IPS-15b (cell line): ENCODE measurements around the gene TSPAN33.

Source experiments
- H3K27me3 ChIP-seq: one replicate; pipeline ENCODE4 v1.6.1; 2013; ENCODE audit warnings: low read length; ENCODE audit not compliant: control insufficient read depth, insufficient read depth
- H3K36me3 ChIP-seq: one replicate; pipeline ENCODE4 v1.6.1; 2013; ENCODE audit warnings: low read length; ENCODE audit not compliant: control insufficient read depth, insufficient read depth
- H3K4me1 ChIP-seq: one replicate; pipeline ENCODE4 v1.6.1; 2013; ENCODE audit warnings: mild to moderate bottlenecking, low read length; ENCODE audit not compliant: control insufficient read depth, insufficient read depth
- H3K4me3 ChIP-seq: one replicate; pipeline ENCODE4 v1.5.1; 2013; ENCODE audit warnings: low read depth, low read length
- H3K9ac ChIP-seq: one replicate; pipeline ENCODE4 v1.6.1; 2013; ENCODE audit warnings: low read depth, mild to moderate bottlenecking, low read length
- H3K9me3 ChIP-seq: one replicate; pipeline ENCODE4 v1.6.1; 2013; ENCODE audit warnings: mild to moderate bottlenecking, low read length; ENCODE audit not compliant: control insufficient read depth, insufficient read depth

TSPAN33 gene

DNA sequence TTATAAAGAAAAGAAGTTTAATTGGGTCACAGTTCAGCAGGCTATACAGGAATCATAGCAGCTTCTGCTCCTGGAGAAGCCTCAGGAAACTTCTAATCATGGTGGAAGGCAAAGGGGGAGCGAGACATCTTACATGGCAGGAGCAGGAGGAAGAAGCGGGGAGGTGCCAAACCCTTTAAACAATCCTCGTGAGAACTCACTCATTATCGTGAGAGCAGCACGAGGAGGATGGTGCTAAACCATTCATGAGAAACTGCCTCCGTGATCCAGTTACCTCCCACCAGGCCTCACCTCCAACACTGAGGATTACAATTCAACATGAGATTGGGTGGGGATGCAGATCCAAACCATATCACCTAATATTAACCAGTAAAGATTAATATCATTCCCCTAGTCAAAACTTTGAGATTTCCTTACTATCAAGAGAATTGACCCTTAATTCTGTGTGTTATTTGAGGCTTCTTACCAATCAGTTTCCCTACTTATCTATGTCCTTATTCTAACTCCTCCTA is 42.3 kb downstream of the TSPAN33 start:
- H3K9me3 ChIP-seq: no peaks in the 10 kb centered on the region
- no peaks in the 10 kb centered on the region for H3K36me3 ChIP-seq
- H3K27me3 ChIP-seq: peaks cover 24% of the 10 kb centered on the region
- peaks cover 8% of the 10 kb centered on the region for H3K4me1 ChIP-seq
- no peak overlapping the region for H3K4me3 ChIP-seq
- H3K9ac ChIP-seq: no peak overlapping the region

DNA sequence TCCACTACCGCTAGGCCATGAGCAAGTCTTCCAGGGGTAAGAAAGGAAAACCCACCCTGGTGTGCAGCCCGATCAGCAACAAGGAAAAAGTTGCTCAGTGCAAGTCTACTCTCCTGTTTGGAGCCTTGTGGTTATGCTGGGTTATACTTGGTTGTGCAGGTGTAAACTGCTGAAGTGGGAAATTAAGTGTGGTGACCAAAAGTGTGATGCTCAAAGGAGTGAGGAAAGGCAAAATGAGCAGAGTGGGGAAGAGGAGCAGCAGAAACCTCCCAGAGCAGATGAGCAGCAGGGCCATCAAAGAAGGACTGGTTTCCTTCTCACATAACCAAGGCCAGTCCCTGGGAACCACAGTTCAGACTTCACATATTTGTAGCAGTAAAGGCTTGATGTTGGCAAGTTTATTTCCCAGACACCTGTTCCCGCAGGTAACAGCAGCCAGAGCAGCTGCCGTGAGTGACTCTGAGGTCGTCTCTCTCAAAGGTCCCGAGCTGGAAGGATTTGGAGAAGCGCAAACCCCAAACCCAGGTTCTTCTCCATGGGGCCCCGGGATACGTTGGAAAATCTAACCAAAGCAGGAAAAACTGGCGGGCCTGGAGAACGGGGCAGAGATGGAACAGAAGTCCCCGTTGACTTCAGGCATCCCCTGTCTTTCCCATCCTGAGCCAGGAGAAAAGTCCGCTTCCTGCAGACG is 43.3 kb downstream of the TSPAN33 start:
- H3K36me3 ChIP-seq: no peaks in the 10 kb centered on the region
- peak overlapping the region; percentile 66 for H3K9ac ChIP-seq
- peaks cover 8% of the 10 kb centered on the region for H3K4me1 ChIP-seq
- peaks cover 24% of the 10 kb centered on the region for H3K27me3 ChIP-seq
- no peaks in the 10 kb centered on the region for H3K9me3 ChIP-seq
- H3K4me3 ChIP-seq: peak overlapping the region; percentile 86

- peaks cover 8% of the 10 kb centered on the region for H3K4me1 ChIP-seq
- peaks cover 24% of the 10 kb centered on the region for H3K27me3 ChIP-seq
- H3K9me3 ChIP-seq: no peaks in the 10 kb centered on the region
- peak within 1 kb of the TSS; percentile 86 for H3K4me3 ChIP-seq
- no peaks in the 10 kb centered on the region for H3K36me3 ChIP-seq
- peak within 1 kb of the TSS; percentile 81 for H3K9ac ChIP-seq
Observed at GRCh38 chr7:129188372-129188891, 43.9 kb downstream of the TSPAN33 start, which contains the start of gene SMO. TSS of gene SMO (plus strand) at chr7:129188633. CDS start at chr7:129189152, 519 bp downstream.

GRCh38 chr7:129188892-129189660 is 44.6 kb downstream of the TSPAN33 start:
- Histone ChIP-seq H3K9ac (peak overlapping the region; percentile 81), H3K27me3 (peaks cover 24% of the 10 kb centered on the region)

GRCh38 chr7:129189661-129190310 is 45.3 kb downstream of the TSPAN33 start:
- Histone ChIP-seq H3K4me1 (peaks cover 8% of the 10 kb centered on the region), H3K4me3 (peak overlapping the region; percentile 86), H3K27me3 (peaks cover 24% of the 10 kb centered on the region), H3K36me3 (no peaks in the 10 kb centered on the region), H3K9me3 (no peaks in the 10 kb centered on the region), H3K9ac (peak overlapping the region; percentile 81)

More at GRCh38 chr7:129188892-129189660, 44.6 kb downstream of the TSPAN33 start:
- H3K4me3 ChIP-seq: peak overlapping the region; percentile 86
- no peaks in the 10 kb centered on the region for H3K36me3 ChIP-seq
- no peaks in the 10 kb centered on the region for H3K9me3 ChIP-seq
- peaks cover 8% of the 10 kb centered on the region for H3K4me1 ChIP-seq

GRCh38 chr7:129191272-129191671 is 46.8 kb downstream of the TSPAN33 start:
- Histone ChIP-seq H3K4me3 (no peak overlapping the region), H3K9ac (no peak overlapping the region), H3K9me3 (no peaks in the 10 kb centered on the region), H3K27me3 (peaks cover 21% of the 10 kb centered on the region), H3K36me3 (no peaks in the 10 kb centered on the region), H3K4me1 (peaks cover 8% of the 10 kb centered on the region)

GRCh38 chr7:129193892-129194291 is 49.4 kb downstream of the TSPAN33 start:
- Histone ChIP-seq H3K9me3 (no peaks in the 10 kb centered on the region), H3K4me1 (peaks cover 4% of the 10 kb centered on the region), H3K36me3 (no peaks in the 10 kb centered on the region), H3K9ac (no peak overlapping the region), H3K27me3 (peaks cover 5% of the 10 kb centered on the region), H3K4me3 (no peak overlapping the region)

- Histone ChIP-seq H3K27me3 (no peaks in the 10 kb centered on the region), H3K36me3 (no peaks in the 10 kb centered on the region), H3K4me3 (no peak overlapping the region), H3K9me3 (no peaks in the 10 kb centered on the region), H3K9ac (no peak overlapping the region), H3K4me1 (no peaks in the 10 kb centered on the region)
Observed at GRCh38 chr7:129197771-129198170, 53.3 kb downstream of the TSPAN33 start.

- Histone ChIP-seq H3K9me3 (no peaks in the 10 kb centered on the region), H3K9ac (no peak overlapping the region), H3K4me3 (no peak overlapping the region), H3K36me3 (no peaks in the 10 kb centered on the region), H3K4me1 (no peaks in the 10 kb centered on the region), H3K27me3 (no peaks in the 10 kb centered on the region)
Observed at GRCh38 chr7:129199406-129199805, 54.9 kb downstream of the TSPAN33 start.

GRCh38 chr7:129202058-129202777 is 57.7 kb downstream of the TSPAN33 start:
- Histone ChIP-seq H3K9me3 (no peaks in the 10 kb centered on the region), H3K27me3 (no peaks in the 10 kb centered on the region), H3K4me1 (no peaks in the 10 kb centered on the region), H3K36me3 (peaks cover 13% of the 10 kb centered on the region), H3K9ac (no peak overlapping the region), H3K4me3 (no peak overlapping the region)
